ENCODE results near the gene DARS2.
A peak's percentile ranks its signal among the peaks of the same experiment; 100 is the strongest.

Gene DARS2

GRCh38 chr1:173823781-173824314 is 625 bp upstream of the DARS2 start:
- Histone ChIP-seq H3K9ac (ENCODE audit: low read length) (peak overlapping the region; percentile 96), H3K36me3 (ENCODE audit: insufficient read depth, low read length) (peaks cover 30% of the 10 kb centered on the region), H4K20me1 (ENCODE audit: insufficient read depth, low read length) (no peaks in the 10 kb centered on the region), H3F3A (ENCODE audit: insufficient read depth, low read length) (no peaks in the 10 kb centered on the region), H3K27ac (ENCODE audit: low read depth, low read length, poor library complexity, severe bottlenecking) (peak overlapping the region; percentile 87), H3K4me3 (ENCODE audit: low read depth, low read length, poor library complexity, severe bottlenecking) (peak overlapping the region; percentile 94), H2AFZ (ENCODE audit: low read length) (peak overlapping the region; percentile 88; the same call in 1 of the 2 replicates), H3K4me2 (ENCODE audit: low read length) (peak overlapping the region; percentile 84), H3K9me3 (ENCODE audit: low read length) (no peaks in the 10 kb centered on the region), H3K79me2 (ENCODE audit: insufficient read depth, low read length) (peaks cover 46% of the 10 kb centered on the region), H3K27me3 (ENCODE audit: insufficient read depth, low read length) (no peaks in the 10 kb centered on the region), H3K9me2 (ENCODE audit: low read depth, low read length) (no peaks in the 10 kb centered on the region), H3K4me1 (ENCODE audit: insufficient read depth, low read length, severe bottlenecking) (peaks cover 41% of the 10 kb centered on the region)
- TF ChIP-seq EZH2 (IDR thresholded peaks at IDR 0.05; ENCODE audit: borderline replicate concordance, low read length) (no peak), CTCF (IDR thresholded peaks at IDR 0.05; ENCODE audit: low read length) (no peak)

GRCh38 chr1:173827611-173828010 is 3.1 kb downstream of the DARS2 start:
- no peak overlapping the region for H2AFZ ChIP-seq (ENCODE audit: low read length)
- no peak overlapping the region for H3K4me3 ChIP-seq (ENCODE audit: low read depth, low read length, poor library complexity, severe bottlenecking)
- peaks cover 31% of the 10 kb centered on the region for H3K36me3 ChIP-seq (ENCODE audit: insufficient read depth, low read length)
- no peaks in the 10 kb centered on the region for H4K20me1 ChIP-seq (ENCODE audit: insufficient read depth, low read length)
- H3K27me3 ChIP-seq (ENCODE audit: insufficient read depth, low read length), result no peaks in the 10 kb centered on the region
- H3K79me2 ChIP-seq (ENCODE audit: insufficient read depth, low read length), result peaks cover 14% of the 10 kb centered on the region
- H3K4me1 ChIP-seq (ENCODE audit: insufficient read depth, low read length, severe bottlenecking), result peaks cover 23% of the 10 kb centered on the region
- H3K27ac ChIP-seq (ENCODE audit: low read depth, low read length, poor library complexity, severe bottlenecking), result no peak overlapping the region
- no peaks in the 10 kb centered on the region for H3K9me2 ChIP-seq (ENCODE audit: low read depth, low read length)
- H3K4me2 ChIP-seq (ENCODE audit: low read length), result no peak overlapping the region
- TF ChIP-seq CTCF (IDR thresholded peaks at IDR 0.05; ENCODE audit: low read length), result no peak
- TF ChIP-seq EZH2 (IDR thresholded peaks at IDR 0.05; ENCODE audit: borderline replicate concordance, low read length), result no peak
- no peaks in the 10 kb centered on the region for H3F3A ChIP-seq (ENCODE audit: insufficient read depth, low read length)
- H3K9me3 ChIP-seq (ENCODE audit: low read length), result no peaks in the 10 kb centered on the region
- no peak overlapping the region for H3K9ac ChIP-seq (ENCODE audit: low read length)

GRCh38 chr1:173832748-173833147 is 8.3 kb downstream of the DARS2 start:
- H4K20me1 ChIP-seq (ENCODE audit: insufficient read depth, low read length), result no peaks in the 10 kb centered on the region
- H3K9ac ChIP-seq (ENCODE audit: low read length), result no peak overlapping the region
- no peaks in the 10 kb centered on the region for H3F3A ChIP-seq (ENCODE audit: insufficient read depth, low read length)
- no peak overlapping the region for H3K4me2 ChIP-seq (ENCODE audit: low read length)
- H2AFZ ChIP-seq (ENCODE audit: low read length), result no peak overlapping the region
- no peak overlapping the region for H3K4me3 ChIP-seq (ENCODE audit: low read depth, low read length, poor library complexity, severe bottlenecking)
- no peaks in the 10 kb centered on the region for H3K9me3 ChIP-seq (ENCODE audit: low read length)
- no peak for TF ChIP-seq CTCF (IDR thresholded peaks at IDR 0.05; ENCODE audit: low read length)
- TF ChIP-seq EZH2 (IDR thresholded peaks at IDR 0.05; ENCODE audit: borderline replicate concordance, low read length), result no peak
- H3K27me3 ChIP-seq (ENCODE audit: insufficient read depth, low read length), result no peaks in the 10 kb centered on the region
- H3K79me2 ChIP-seq (ENCODE audit: insufficient read depth, low read length), result no peaks in the 10 kb centered on the region
- no peak overlapping the region for H3K27ac ChIP-seq (ENCODE audit: low read depth, low read length, poor library complexity, severe bottlenecking)
- H3K9me2 ChIP-seq (ENCODE audit: low read depth, low read length), result no peaks in the 10 kb centered on the region
- H3K36me3 ChIP-seq (ENCODE audit: insufficient read depth, low read length), result peaks cover 67% of the 10 kb centered on the region
- peaks cover 5% of the 10 kb centered on the region for H3K4me1 ChIP-seq (ENCODE audit: insufficient read depth, low read length, severe bottlenecking)

All from OCI-LY1 (cell line).